Measurements from ENCODE around the gene FAM186B.

The FAM186B gene

GRCh38 chr12:49537752-49538509, 67.5 kb downstream of the FAM186B start:
- TF ChIP-seq CTCF (IDR thresholded peaks at IDR 0.05; ENCODE audit: insufficient read depth, low read depth, low read length, missing control alignments), result no peak
- no peak for DNase-seq (ENCODE audit: low read depth)
- H3K4me3 ChIP-seq (ENCODE audit: low read depth, low read length), result peak overlapping the region; percentile 31; the same call in 1 of the 2 replicates
